Activated CD4-positive, CD25-positive, alpha-beta regulatory T cell (primary cell): ENCODE data around the gene CLTA.
"Not testable (repeated sequence)": the region's sequence is repeated elsewhere in the genome, so short reads cannot be mapped to it uniquely, and the experiment has no call there.

Source experiments
- DNase-seq, 4 experiments: peaks; one replicate each; lab custom pipeline; 2025; lab: John Stamatoyannopoulos, UW

The CLTA gene

DNA sequence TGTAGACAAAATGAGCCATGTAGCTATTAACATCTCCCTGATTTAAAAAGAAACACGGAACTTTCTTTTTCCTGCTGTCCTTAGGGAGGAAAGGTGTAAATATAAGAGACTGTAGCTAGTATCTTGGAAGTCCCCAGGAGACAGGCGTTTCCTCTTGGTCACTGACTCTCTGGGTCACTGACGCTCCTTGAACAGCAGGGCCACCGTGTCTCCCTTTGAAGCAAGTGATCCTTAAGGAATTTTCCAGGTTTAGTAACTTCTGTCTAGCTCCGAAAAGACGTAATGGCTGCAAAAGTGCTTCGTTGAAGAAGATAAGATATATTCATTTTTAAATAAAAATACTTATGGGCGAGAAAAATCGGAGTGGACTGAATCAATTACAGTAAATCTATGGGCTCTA is 745 bp upstream of the CLTA start:
- no peak for DNase-seq

DNA sequence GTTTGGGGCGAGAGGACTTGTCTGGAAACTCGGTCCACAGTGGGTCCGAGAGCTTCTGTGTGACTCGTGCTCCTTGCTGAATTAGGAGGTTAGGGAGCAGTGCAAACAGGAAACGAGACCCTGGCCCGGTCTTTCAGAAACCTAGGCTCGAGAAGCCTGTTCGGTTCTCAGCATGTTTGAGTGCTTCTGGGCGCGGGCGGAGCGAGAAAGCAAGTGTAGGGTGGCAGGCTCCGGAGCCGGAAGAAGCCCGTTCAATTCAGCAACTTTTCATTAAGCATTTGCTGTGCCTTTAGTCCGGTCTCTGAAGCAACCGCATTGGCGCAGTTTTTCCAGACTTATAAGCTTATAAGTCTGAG is 547 bp downstream of the CLTA start:
- peak in 2 of 4 experiments; percentile 28 to 38 for DNase-seq

DNA sequence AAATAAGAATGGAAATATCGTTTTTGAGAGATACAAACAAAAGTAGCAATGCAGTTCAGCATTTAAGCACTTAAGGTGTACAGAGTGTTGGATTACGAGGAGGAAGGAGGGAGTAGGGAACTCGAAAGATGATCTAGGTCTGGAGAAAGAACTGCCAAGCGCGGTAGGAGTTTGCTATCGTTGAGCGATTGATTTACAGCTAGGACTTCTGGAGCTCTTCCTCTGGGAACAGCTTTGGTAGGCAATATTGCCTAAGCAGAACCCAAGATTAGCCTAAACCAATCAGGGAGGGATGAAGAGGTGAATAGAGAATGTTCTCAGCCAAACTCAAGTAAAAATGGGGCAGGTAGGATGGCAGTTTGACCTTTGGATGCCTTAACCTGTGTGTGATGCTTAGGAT is 965 bp downstream of the CLTA start:
- DNase-seq: no peak

DNA sequence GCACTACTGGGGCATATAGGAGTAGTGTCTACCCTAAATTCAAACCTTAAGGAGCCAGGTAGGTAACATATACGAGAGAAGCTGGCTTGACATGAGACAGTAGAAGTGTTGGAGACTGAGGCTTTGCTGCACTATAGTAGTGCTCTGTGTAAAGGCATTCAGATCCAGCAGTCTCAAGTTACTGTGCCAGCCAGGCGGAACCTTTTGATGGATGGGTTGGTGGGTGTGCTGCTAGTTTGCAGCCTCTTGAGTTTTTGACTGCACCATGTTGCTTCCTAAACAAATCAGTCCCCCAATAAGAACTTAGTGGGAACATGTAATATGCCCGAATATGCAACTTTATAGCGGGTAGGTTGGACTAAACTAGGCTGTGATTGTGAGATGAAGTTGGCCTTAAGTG is 1.5 kb downstream of the CLTA start:
- DNase-seq: no peak

DNA sequence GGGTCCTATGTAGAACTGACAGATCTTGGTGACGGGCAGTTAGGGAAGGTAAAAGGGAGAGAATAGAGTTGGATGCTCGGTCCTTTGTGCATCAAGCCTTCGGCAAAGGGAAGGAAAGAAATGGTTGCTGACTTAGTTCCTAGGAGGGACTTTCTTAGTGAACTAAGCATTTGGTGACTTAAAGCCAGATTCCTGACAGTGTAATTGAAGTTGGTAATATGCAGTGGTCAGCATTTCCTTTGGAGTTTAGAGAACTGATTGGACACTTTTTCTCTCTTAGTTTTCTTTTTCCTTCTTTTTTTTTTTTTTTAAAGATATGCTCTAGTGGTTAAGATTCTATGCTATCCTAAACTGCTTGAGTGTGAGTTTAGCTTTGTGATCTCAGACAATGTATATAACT is 2.3 kb downstream of the CLTA start:
- DNase-seq: no peak

DNA sequence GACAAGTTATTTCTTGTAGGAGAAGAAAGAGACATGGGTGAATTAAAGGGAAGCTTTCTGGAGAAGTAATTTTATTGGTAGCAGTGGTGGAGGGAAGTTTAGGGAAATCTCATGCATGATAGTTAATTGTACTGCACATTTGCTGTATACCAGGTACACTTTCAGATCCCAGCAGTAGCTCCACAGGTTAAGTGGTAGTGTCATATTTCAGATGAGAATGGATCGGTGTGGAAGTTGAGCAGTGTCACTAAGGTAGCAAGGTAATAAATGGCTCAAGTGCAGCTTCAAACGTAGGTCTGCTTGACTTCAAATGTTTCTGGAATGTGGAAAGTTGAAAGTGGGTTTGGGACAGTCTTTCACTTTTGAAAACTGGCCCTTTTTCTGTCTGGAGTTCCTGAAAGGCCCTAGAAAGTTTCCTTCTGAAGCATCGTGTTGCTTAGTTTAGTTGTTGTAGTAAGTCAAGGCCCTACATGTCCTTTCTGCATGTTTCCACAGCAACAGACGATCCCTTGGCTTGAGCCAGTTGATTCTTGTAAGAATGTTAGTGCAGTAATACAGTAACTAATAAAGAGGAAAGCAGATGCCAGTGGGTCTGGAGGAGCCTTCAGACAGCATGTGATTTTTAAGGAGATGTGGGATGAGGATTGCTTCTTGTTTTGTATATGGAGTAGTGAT is 3.7 kb downstream of the CLTA start:
- DNase-seq: no peak

DNA sequence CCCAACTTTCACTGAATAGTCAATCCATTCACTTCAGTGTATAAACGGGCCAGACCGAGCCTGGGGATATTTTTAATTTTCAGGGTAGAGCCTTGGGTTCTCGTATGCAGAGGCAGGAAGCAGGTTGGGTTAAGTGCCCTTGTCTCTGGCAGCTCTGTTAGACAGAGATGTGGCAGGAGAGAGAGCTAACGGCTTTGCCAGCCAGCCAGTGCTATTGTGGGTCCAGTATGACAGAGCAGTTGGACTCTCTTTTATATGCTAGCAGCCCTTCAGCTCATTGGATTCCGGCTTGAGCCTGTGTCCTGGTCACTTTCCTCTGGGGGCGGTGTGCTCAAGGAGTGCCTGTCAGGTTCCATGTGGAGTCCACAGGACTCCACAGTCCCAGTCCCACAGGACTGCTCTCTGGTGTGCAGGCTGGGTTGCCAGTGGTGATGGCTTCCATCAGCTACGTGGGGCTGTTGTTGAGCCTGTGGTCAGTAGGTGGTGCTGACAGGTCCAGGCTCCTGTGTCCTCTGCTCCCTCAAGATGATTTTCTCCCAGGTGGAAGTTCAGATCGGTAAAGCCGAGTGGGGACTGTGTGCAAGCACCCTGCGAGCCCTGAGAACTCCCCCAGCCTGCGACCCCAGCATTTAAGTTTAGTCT is 14.3 kb downstream of the CLTA start:
- DNase-seq: no peak

DNA sequence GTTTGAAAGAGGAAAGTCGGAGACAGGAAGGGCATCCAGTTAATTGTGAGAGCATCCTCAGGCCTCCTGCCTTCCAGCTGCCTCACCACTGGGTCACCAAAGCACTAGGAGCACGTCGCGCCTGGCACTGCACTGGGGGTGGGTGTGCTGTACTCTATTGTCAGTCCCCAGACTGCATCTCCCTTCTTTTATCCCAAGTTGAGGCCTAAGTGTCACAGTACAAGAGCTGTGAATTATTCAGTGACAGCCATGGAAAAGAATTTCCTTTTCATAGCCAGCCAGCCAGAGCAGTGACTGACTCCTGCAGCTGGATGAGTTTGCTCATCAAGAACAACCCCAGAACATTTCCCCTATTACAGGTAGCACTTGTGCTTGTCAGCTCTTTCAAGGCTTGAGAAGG is 16.3 kb downstream of the CLTA start:
- DNase-seq: no peak

DNA sequence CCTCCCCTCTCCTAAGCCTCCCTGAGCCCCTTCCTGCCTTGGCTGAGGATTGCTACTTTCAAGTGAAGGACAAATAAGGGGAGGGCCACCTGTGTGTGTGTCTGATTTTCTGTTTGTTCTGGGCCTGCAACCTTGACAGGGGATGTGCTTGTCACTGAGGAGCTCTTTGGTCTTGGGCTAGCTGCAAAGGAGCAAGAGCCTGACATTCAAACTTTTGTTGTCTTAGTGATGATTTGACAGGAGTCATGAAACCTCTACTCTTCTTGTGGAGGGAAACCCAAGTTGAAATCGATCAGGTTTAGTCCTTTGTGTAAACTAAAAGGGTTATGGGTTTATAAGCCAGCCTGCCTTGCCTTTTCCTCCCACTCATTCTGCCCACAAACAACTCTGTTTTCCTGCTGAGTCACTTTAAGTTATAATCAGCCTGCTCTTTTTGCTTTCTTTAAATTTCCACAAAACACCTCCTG is 16.9 kb downstream of the CLTA start:
- no peak for DNase-seq

DNA sequence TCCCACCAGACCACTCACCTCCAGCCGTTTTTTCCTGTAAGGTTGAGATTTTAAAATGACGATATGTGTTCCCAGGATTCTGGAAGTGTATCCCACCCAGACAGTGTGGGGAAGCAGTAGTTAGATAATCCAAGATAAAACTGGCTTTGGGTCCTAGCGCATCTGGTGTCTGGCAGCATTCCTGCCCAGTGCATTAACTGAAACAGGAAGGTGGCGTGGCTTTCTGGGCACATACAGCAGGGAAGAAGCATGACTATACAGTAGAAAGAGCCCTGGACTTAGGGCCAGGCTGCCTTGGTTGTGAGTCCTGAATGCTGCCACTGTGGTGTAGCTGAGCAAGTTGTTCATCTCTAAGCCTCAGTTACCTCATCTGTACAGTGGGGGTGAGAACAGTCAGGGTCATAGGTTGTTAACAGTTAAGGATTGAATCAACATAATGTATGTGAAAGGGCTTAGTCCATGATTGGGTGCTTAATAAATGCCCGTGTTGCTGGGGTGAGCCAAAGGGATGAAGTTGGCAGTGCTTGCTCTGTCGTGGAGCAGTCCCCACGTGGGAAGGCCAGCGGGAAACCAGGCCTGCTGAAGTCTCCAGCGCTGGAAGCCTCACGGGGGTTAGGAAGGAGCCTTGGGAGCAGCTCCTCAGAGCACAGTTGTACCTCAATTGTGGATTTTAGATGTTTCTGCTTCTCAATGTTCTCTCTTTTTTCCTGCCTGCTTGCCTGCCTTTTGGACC is 18.0 kb downstream of the CLTA start:
- no peak for DNase-seq

DNA sequence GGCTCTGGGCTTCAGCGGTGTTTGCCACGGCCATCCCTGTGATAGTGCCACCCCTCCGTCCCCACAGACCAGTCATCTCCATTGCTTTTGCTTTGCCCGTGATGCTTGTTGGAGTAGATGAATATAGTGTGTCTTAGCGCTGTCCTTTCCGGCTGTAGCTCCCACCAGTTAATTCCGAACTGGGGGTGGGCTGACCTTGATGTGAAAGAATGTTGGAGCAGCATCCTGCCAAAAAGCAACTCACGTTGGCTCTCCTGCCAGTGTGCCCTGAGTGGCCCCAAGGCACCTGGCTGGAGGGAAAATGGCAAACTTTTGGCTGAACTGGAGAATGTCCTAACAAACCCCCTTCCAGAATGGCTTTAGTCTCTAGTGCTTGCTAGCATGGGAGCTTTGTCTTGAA is 20.0 kb downstream of the CLTA start:
- DNase-seq: no peak

DNA sequence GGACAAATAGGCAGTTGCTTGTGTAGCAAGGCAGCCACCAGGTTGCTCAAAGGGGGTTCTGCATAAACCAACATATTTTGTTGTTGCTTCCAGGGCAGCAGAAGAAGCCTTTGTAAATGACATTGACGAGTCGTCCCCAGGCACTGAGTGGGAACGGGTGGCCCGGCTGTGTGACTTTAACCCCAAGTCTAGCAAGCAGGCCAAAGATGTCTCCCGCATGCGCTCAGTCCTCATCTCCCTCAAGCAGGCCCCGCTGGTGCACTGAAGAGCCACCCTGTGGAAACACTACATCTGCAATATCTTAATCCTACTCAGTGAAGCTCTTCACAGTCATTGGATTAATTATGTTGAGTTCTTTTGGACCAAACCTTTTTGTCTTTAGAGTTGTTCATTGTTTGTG is 20.8 kb downstream of the CLTA start:
- no peak for DNase-seq

DNA sequence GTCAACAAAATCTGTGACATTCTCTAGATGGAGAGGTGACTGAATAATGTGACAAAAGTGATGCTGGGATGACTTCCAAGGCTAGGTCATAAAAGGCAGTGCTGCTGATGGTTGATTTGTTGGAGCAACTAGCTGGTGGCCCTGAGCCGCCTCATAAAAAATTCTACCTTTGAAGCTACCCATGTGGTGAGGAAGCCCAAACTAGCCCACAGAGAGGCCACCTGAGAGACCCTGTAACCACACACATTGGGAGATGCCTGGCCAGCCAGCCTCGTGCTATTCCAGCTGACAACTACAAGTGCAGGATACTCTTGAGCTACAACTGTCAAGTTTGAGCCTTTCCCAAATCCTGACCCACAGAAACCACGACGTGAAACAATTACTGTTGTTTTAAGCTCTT is 22.7 kb downstream of the CLTA start:
- no peak for DNase-seq

DNA sequence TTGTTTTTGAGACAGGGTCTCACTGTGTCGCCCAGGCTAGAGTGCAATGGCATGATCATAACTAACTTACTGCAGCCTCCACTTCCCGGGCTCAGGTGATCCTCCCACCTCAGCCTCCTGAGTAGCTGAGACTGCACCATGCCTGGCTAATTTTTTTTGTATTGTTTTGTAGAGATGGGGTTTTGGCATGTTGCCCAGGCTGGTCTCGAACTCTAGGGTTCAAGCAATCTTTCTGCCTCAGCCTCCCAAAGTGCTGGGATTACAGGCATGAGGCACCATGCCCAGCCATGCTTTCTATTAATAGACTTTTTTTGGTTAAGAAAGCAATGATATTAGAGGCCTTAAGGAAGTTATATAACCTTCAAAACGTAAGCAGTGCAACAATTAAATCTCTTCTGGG is 23.3 kb downstream of the CLTA start:
- DNase-seq: no peak

DNA sequence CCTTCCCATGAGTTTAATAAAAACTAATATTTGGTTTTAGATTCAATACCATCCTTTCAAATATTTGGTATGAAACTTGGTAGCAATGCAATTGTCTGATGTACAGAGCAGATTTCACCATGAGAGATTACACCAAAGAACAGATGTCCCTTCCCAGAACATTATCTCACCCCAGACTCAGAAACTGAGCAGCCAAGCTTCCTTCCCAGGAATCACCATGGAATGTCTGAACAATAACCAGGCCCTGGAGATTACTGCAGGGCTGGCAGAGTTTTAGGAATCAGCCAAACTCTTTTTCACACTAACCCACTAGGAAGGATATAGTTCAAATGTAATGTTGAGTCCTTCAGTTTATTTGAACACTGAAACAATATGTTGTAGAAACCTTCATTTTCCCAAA is 23.9 kb downstream of the CLTA start:
- no peak for DNase-seq

DNA sequence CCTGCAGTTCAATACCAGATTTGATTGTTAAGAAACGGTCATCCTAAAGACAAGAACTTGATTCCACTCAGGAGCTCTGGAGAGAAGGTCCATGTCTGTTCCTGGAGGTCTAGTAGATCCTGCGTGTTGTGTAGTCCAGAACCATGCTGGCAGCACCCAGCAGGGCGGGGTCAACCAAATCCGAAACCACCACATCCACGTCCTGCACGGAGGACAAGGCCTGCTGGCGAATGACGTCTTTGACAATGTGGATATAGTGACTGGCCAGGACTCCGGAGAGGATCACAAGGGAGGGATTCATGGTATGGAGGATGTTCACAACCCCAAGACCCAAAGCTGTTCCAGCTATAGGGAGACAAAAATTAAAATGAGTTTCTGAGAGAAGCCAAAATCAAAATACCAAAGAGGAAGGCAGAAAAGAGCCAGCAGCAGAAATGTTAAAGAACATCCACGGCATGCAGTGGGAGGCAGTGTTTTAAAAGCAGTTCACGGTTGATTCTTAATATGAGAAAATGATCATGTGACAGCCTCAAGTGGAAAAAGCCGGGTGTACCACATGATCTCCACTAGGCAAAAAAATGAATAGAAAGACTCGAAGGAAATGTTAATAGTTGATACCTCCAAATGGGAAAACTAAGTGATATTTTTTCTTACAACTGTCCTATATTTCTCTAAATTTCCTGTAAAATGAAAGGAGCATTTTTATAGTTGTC is 26.7 kb downstream of the CLTA start:
- DNase-seq: no peak

DNA sequence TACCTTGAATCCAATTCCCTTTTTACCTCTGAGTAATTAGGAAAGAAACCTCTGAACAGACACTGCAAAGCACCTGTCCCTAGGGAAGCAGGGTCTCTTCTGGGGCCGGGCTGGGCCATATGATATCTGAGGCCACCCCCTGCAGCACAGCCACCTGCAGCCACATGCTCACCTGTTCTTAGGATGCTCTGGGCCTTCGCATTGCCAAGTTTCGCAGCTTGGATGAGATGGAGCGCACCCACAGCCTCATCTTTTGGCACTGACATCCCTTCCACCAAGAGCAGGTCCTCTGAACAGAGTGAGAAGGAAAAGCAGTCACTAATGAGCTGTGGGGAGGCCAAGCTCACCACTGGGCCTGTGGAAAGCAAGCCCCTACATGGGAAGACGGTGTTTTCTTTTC is 27.3 kb downstream of the CLTA start:
- no peak for DNase-seq

DNA sequence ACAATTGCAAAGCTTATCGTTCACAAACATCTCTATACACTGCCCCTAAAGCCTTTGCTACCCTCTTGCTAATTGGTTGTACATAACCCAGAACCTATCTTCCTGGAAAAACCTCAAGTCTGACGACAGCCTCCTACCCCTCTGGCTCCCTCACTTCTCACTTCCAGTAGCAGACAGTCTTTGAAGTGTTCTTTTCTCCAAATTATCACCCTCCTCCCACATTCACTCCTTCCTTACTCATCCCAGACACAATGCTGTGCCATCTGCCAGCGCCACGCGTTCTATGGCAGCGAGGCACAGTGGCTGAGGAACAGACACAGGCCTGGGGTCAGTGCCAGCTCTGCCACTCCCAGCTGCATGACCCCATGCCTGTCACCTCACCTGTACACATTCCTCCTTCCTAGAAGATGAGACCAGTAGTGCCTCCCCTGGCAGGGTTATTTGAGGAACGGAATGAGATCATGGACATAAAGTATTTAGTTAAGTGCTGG is 27.7 kb downstream of the CLTA start:
- DNase-seq: no peak

DNA sequence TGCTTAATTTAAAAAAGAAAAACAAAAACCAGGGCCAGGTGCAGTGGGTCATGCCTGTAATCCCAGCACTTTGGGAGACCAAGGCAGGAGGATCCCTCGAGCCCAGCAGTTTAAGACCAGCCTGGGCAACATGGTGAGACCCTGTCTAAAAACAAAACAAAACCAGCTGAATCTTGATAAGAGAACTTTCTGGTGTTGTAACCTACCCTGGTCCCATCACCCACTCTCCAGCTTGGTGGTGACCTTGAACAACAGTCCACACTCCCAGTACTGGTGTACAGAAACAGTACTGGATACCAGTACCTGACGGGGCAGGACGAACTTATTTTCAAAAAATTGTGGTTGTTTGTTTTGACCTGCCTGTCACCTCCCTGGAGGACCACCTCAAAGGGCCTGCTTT is 30.9 kb downstream of the CLTA start:
- no peak for DNase-seq

DNA sequence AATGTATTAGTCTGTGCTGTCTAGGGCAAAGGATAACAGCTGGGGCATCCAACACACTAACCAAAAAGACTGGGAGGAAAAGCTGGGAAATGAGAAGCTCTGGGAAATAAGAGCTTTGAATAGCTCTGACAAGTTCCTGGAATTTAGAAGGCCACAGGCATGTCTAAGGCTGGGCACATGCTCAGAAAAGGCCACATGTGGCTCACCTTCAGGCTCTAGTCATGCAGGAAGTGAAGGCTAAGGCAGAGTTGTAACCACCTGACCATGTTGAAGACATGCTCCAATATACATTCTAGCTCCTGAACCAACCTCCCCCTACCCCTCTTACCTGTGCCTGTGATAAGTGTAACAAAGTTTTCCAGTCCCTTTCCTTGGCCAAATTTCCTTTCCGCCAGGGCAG is 31.7 kb downstream of the CLTA start:
- no peak for DNase-seq

DNA sequence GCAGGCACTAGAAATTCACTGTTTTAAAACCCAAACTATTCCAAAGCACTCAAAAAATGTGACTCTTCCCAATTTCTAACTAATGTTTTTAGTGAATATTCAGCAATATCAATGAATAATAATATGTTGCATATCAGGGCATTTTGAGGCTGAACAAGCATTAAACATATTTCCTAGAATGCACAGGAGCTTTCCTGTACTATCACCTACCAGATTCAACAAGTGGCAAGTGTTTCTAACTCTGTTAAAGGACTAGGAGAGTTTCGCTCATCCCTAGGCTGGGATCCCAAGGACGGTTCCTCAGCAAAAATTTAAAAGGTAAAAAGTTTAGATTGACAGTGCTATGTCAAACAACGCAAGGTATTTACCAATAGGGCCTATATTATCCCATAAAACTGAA is 46.5 kb downstream of the CLTA start:
- no peak for DNase-seq

DNA sequence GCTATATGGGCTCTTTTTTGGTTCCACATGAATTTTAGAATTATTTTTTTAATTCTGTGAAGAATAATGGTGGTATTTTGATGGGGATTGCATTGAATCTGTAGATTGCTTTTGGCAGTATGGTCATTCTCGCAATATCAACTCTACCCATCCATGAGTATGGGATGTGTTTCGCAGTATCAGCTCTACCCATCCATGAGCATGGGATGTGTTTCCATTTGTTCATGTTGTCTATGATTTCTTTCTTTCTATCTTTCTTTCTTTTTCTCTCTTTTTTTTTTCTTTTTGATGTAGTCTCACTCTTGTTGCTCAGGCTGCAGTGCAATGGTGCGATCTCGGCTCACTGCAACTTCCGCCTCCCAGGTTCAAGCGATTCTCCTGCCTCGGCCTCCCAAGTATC is 48.5 kb downstream of the CLTA start:
- DNase-seq: not testable (repeated sequence)

DNA sequence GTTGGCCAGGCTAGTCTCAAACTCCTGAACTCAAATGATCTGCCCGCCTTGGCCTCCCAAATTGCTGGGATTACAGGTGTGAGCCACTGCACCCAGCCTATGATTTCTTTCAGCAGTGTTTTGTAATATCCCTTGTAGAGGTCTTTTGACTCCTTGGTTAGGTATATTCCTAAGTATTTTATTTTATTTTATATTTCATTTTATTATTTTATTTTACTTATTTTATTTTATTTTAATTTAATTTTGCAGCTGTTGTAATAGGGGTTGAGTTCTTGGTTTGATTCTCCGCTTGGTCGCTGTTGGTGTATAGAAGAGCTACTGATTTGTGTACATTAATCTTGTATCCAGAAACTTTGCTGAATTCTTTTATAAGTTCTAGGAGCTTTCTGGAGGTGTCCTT is 49.0 kb downstream of the CLTA start:
- DNase-seq: not testable (repeated sequence)
